Activated CD4-positive, alpha-beta T cell treated with anti-CD3 and anti-CD28 coated beads, Interleukin-10, Interleukin-2, amounts not matched to agents 100 ng/mL and 50 ng/mL, durations not matched to agents 16 hours and 8 hours (primary cell): ENCODE results near the gene B3GAT1.
"Not testable (repeated sequence)": the region's sequence is repeated elsewhere in the genome, so short reads cannot be mapped to it uniquely, and the experiment has no call there.

ENCODE experiments used
- DNase-seq: peaks from one replicate; pipeline ENCODE4 v3.0.0-alpha.2; 2020

The B3GAT1 gene

GRCh38 chr11:134412203-134413042 lies at the start of gene B3GAT1:
Gene B3GAT1, minus strand, starts transcription at chr11:134412242. Its CDS starts 24,583 bp downstream, at chr11:134387659.
- DNase-seq: no peak

GRCh38 chr11:134461621-134462020 lies 49.6 kb upstream of the B3GAT1 start:
- DNase-seq: no peak

- no peak for DNase-seq
These were observed 48.8 kb upstream of the B3GAT1 start for GRCh38 chr11:134460881-134461280.

GRCh38 chr11:134460062-134460561 lies 48.1 kb upstream of the B3GAT1 start:
- no peak for DNase-seq

- no peak for DNase-seq
These were observed 47.4 kb upstream of the B3GAT1 start for GRCh38 chr11:134459246-134460061.

GRCh38 chr11:134457411-134458007 lies 45.5 kb upstream of the B3GAT1 start:
- not testable (repeated sequence) for DNase-seq

- no peak for DNase-seq
These were observed 43.5 kb upstream of the B3GAT1 start for GRCh38 chr11:134455516-134455915.

- no peak for DNase-seq
These were observed 42.2 kb upstream of the B3GAT1 start for GRCh38 chr11:134454146-134454690.

GRCh38 chr11:134453441-134453840 lies 41.4 kb upstream of the B3GAT1 start:
- no peak for DNase-seq

GRCh38 chr11:134452838-134453155 lies 40.8 kb upstream of the B3GAT1 start:
- DNase-seq: no peak

- DNase-seq: no peak
These were observed 40.2 kb upstream of the B3GAT1 start for GRCh38 chr11:134452026-134452837.

- no peak for DNase-seq
These were observed 38.1 kb upstream of the B3GAT1 start for GRCh38 chr11:134450186-134450585.

- no peak for DNase-seq
These were observed 37.7 kb upstream of the B3GAT1 start for GRCh38 chr11:134449713-134450112.

GRCh38 chr11:134449051-134449450 lies 37.0 kb upstream of the B3GAT1 start:
- DNase-seq: no peak

GRCh38 chr11:134447696-134448095 lies 35.7 kb upstream of the B3GAT1 start:
- no peak for DNase-seq

- DNase-seq: no peak
These were observed 33.7 kb upstream of the B3GAT1 start for GRCh38 chr11:134445601-134446325.

GRCh38 chr11:134444160-134445108 lies 32.4 kb upstream of the B3GAT1 start:
- not testable (repeated sequence) for DNase-seq

GRCh38 chr11:134443246-134443645 lies 31.2 kb upstream of the B3GAT1 start:
- no peak for DNase-seq

- DNase-seq: no peak
These were observed 30.2 kb upstream of the B3GAT1 start for GRCh38 chr11:134442246-134442645.

- no peak for DNase-seq
These were observed 29.7 kb upstream of the B3GAT1 start for GRCh38 chr11:134441706-134442105.
